HG03571 (cell line): ENCODE results near the gene FHIT.

Experiments used
- ATAC-seq: cut with Tn5 transposase; IDR thresholded peaks from one replicate; pipeline ENCODE4 v1.9.1; 2021; ENCODE audit not compliant: unreplicated experiment

The FHIT gene

DNA sequence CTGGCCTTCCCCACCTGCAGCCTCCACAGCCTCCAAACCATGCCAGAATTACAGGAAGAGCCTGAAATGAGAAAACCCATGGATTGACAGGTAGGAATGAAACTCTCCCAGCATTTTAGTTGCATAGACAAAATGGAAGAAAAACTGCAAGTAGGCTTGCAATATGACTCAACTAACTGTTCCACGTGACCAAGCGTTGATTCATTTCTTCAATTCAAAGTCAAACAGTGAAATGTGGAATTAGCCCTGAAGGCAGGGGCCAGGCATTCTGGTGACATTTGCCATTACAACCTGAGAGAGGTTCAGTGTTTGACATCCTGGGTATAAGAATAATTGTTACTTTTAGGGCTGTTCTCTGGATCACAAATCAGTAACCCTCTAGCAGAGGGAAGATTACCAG lies 1525.0 kb downstream of the FHIT start:
- ATAC-seq, result no peak

DNA sequence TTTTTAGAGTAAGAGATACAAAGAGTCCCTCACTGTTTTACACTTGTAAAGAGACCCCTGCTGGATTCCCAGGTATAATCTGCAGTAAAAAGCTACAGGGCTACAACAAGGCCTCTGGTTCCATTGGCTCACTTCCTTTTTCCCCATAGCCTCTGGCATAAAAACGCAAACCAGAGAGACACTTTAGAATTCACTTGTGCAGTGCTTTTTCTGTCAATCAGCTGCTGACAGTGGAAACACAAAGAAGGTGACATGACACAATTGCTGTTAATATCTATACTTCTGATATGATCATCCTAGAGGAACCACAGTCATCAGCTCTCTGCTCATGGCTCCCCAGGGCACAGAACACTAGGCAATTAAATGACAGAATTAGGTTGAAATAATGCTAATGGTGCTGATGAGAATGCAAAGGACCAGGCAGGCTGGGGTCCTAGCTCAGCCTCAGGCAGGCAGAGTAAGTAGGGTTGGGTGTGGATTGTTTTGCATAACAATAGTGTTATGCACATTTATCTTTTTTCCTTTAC lies 1533.5 kb downstream of the FHIT start:
- ATAC-seq, result no peak

DNA sequence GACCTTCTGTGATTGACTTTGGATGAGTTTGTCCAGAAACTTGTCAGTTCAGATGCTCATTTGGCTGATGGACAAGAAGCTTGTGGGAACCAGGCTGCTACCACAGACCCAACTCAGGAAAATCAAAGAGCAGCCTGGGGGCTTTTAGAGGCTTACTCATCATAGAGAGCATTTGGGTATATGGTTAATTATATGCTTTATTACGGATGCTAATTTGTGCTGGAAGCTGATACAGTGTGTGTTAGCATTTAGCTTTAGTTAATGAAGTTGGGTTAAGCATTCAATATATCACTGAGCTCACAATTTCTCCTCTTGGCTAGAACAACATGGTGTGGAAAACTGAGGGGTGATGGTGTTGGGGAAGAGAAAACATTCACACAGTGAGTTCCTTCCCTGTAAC lies 1537.2 kb downstream of the FHIT start:
- ATAC-seq, result no peak

DNA sequence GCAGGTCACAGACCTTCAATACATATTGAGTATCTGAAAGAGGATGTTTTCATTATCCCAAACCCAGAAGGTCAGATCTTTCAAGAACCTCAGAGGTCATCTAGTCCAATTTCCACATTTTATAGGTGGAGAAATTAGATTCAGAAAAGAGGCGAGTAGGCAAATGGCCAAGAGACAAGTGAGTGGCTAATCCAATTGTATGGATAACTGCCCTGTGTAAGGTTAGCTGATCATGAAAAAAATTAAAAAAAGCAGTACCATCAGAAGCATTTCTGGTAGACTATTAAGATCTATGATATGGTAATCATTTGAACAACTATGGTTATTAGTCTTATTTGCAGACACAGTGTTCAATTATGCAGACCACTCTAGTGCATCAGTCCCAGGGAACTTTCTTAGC lies 1540.7 kb downstream of the FHIT start:
- ATAC-seq, result no peak

DNA sequence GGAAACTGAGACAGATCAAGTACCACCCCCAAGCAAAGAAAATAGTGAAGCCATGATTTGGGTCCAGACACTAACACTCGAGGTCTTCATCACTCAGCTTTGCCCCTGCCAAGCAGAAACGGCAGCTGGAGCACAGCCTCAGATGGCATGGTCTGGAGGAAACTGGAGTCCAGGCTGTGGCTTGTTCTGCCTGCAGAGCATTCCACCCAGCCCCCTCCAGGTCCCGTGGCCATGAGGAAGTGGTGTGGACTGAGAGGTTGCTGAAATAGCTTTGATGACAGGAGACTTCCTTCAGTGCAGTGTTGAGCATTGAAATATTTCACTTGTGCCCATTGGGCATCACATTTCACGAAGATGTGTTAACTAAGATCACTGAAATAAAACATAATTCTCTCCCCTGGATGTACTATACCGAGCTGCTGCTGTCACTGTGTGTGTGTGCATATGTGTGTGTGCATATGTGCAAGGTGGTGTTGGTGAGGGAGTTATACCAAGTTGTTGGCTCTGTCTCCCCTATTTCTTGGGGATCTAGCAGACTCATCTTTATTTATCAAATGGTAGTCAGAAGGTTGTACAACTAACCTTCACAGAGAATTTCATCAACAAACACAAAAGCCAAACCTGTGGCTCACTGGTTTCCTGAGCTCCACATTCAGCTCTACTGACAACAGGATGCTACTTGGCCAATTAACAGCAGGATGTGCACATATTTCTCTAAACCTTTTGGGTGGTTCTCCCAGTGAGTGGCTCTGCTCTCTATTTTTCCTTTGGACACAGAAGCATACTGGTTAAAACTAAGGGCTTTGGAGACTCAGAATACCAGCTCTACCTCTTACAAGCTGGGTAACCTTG lies 1541.3 kb downstream of the FHIT start:
- no peak for ATAC-seq

DNA sequence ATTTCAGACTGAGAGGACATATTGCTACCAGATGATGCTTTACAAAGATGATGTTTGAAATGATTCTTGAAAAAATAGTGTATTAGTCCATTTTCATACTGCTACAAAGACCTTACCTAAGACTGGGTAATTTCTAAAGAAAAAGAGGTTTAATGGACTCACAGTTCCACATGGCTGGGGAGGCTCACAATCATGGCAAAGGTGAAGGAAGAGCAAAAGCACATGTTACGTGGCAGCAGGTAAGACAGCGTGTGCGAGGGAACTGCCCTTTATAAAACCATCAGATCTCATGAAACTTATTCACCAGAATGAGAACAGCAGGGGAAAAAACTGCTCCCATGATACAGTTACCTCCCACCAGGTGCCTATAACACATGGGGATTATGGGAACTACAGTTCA lies 1543.0 kb downstream of the FHIT start:
- ATAC-seq, result no peak

DNA sequence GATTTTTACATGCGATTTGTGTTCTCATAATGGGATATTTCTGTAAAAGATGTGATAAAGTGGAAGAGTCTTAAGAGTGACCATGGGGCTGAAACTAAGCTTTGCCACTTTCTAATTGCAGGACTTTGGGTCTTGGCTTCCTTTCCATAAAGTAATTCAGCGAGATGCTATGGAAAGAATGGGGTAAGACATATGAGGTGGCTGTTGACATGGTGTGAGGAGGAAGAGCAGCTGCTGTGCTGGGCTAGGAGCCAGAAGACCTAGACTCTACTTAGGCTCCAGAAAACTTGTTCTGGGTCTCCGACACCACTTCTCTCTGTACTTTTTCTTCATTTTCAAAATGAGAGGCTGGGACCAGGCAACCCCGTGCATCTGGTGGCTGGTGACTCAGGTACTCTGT lies 1547.0 kb downstream of the FHIT start:
- ATAC-seq, result no peak

DNA sequence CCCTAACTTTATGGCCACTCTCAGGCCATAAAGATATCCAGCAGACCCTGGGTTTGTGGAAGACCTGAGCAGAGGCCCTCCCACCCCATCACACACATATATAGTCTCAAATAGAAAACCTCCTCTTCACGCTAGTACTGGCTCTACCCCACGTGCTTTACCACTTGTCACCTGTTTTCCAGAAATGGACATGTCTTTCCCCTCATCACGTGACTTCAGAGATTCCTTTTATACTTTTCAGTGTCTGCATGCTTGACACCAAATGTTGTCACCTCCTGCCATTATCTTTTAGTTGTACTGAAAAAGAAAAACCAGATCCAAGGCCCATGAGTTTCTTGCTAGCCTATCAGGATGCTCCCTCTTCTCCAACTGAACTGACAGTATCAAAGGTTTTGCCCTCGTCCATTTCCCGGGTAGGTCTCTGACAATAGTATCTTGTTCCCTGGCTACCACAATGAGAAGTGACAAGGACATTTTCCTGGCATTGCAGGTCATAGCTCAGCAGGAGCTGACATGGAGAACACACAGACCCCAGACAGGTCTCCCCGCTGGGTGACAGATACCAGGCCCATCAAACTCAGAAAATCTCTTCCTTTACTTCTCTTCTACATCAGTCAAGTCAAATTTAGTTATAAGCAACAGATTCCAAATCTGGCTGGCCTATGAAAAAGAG lies 1551.5 kb downstream of the FHIT start:
- no peak for ATAC-seq
